Heart left ventricle (tissue), 13 donors: Measurements from ENCODE around the gene TACC2.

Source experiments
- CTCF ChIP-seq, 12 donors: fragments of 200-600 bp; sonication (generic) in 4 of 12; IDR thresholded peaks; one replicate each; pipeline versions ENCODE4 v1.5.0 to v1.8.0; 2018 to 2022; ENCODE audit warnings: antibody characterized with exemption in 12 of 12, mild to moderate bottlenecking in 5 of 12
- POLR2A ChIP-seq, 2 donors: fragments of 450-650 bp; IDR thresholded peaks; one replicate each; pipeline ENCODE4 v1.6.1; 2017; ENCODE audit warnings: antibody characterized with exemption in 2 of 2, mild to moderate bottlenecking in 2 of 2, moderate library complexity in 2 of 2
- donor health status: ischemic (EF 13 %, LVEDD 7.1; RV severe dilation, severe dysfunction).
- donor health status: DM: no; HTN: yes; CAD: no.
- donor health status: DM: no; HTN: no; CAD: no.
- donor health status: ischemic (EF 25% LVEDD 6.9; RV normal size, moderate dysfunction).
- donor health status: ischemic (EF 25% LVEDD 5.7; RV mildly dilated, moderate dysfunction).
- donor health status: ischemic (EF 35%, LVEDD 5.7; RV mildly dilated, moderate dysfunction).
- donor health status: nonischemic (EF 11% LVEDD 7.7; RV severe dilation, severe dysfunction).
- donor health status: DM: yes; HTN: yes; CAD: no.
- donor health status: PGD.
- donor health status: ischemic (EF 29% LVEDD 5.4; RV normal size, mild dysfunction).
- donor health status: nonischemic (EF 23%, LVEDD 6.1; RV moderate dilation, normal function).

- TF ChIP-seq CTCF (IDR thresholded peaks at IDR 0.05) (no peak), POLR2A (IDR thresholded peaks at IDR 0.05) (no peak)
Observed at GRCh38 chr10:121965996-121966395, 23.0 kb upstream of the TACC2 start.
